PC-3 (cell line): Measurements from ENCODE around the gene CFAP299. TPM values are rescaled to one million over a fixed set of nuclear protein-coding genes. Genes with fewer than 3 reads are reported as not detected.

Source experiments
- ATAC-seq: fragments of 200-7000 bp; cut with Tn5 transposase; 2 replicates; pipeline ENCODE4 v1.9.1; 2020; ENCODE audit warnings: mild to moderate bottlenecking, moderate library complexity
- BruUV-seq: library from RNA; stranded (reverse); fragments of 400-500 nt; replicated peaks from 2 replicates; lab custom pipeline; 2021; lab: Mats Ljungman, UMichigan
- CTCF ChIA-PET: fragments of 300-600 bp; sonication (Branson Sonifier 250); formaldehyde crosslinking; loops from one replicate; lab custom pipeline; 2022; ENCODE audit warnings: antibody characterized with exemption; lab: Charles Lee
- POLR2A ChIA-PET: fragments of 300-600 bp; sonication (Branson Sonifier 250); formaldehyde crosslinking; loops from one replicate; lab custom pipeline; 2022; ENCODE audit warnings: antibody characterized with exemption; ENCODE audit not compliant: unreplicated experiment; lab: Charles Lee
- DNase-seq: peaks from one replicate; pipeline ENCODE4 v3.0.0-alpha.2; 2015
- H2AFZ ChIP-seq: fragments of 300-600 bp; sonication (generic); 2 replicates; pipeline ENCODE4 v1.6.0; 2016; ENCODE audit warnings: antibody characterized with exemption, low read length
- H3F3A ChIP-seq: fragments of 300-600 bp; sonication (generic); one replicate; pipeline ENCODE4 v1.6.0; 2017; ENCODE audit warnings: antibody characterized with exemption, low read length, control low read depth, mild to moderate bottlenecking; ENCODE audit not compliant: unreplicated experiment
- H3K27ac ChIP-seq: fragments of 300-600 bp; sonication (generic); 2 replicates; pipeline ENCODE4 v1.5.1; 2016; ENCODE audit warnings: mild to moderate bottlenecking, low read length
- H3K27me3 ChIP-seq: fragments of 300-600 bp; sonication (generic); 2 replicates; pipeline ENCODE4 v1.6.1; 2016; ENCODE audit warnings: low read length, mixed read lengths
- H3K36me3 ChIP-seq: fragments of 300-600 bp; sonication (generic); 2 replicates; pipeline ENCODE4 v1.6.1; 2016; ENCODE audit warnings: low read depth, mixed run types, low read length, mixed read lengths
- H3K4me1 ChIP-seq: fragments of 300-600 bp; sonication (generic); 2 replicates; pipeline ENCODE4 v1.5.1; 2016; ENCODE audit warnings: low read length; ENCODE audit not compliant: insufficient read depth
- H3K4me2 ChIP-seq: fragments of 300-600 bp; sonication (generic); 2 replicates; pipeline ENCODE4 v1.6.0; 2016; ENCODE audit warnings: low read length
- H3K4me3 ChIP-seq: fragments of 300-600 bp; sonication (generic); 2 replicates; pipeline ENCODE4 v1.5.1; 2016; ENCODE audit warnings: mild to moderate bottlenecking, low read length, mixed read lengths
- H3K79me2 ChIP-seq: fragments of 300-600 bp; sonication (generic); 2 replicates; pipeline ENCODE4 v1.6.1; 2017; ENCODE audit warnings: low read length, mixed read lengths
- H3K9ac ChIP-seq: fragments of 300-600 bp; sonication (generic); 2 replicates; pipeline ENCODE4 v1.6.0; 2016; ENCODE audit warnings: mild to moderate bottlenecking, low read length
- H3K9me2 ChIP-seq: fragments of 300-600 bp; sonication (generic); replicated peaks from 2 replicates; pipeline ENCODE4 v1.6.1; 2016; ENCODE audit warnings: mixed run types, low read length, mixed read lengths
- H3K9me3 ChIP-seq: fragments of 300-600 bp; sonication (generic); 2 replicates; pipeline ENCODE4 v1.6.1; 2016; ENCODE audit warnings: low read length, mixed read lengths
- H4K20me1 ChIP-seq: fragments of 300-600 bp; sonication (generic); 2 replicates; pipeline ENCODE4 v1.6.1; 2016; ENCODE audit warnings: low read length, mixed read lengths
- CTCF ChIP-seq: fragments of 300-600 bp; sonication (generic); conservative IDR thresholded peaks from 2 replicates; pipeline ENCODE4 v1.5.1; 2017; ENCODE audit warnings: antibody characterized with exemption, low read depth, mild to moderate bottlenecking, low read length
- EZH2 ChIP-seq: fragments of 300-600 bp; sonication (generic); IDR thresholded peaks from one replicate; pipeline ENCODE4 v1.6.1; 2017; ENCODE audit warnings: antibody characterized with exemption, mild to moderate bottlenecking, low read length; ENCODE audit not compliant: unreplicated experiment
- EZH2phosphoT487 ChIP-seq: fragments of 300-600 bp; sonication (generic); IDR thresholded peaks from 2 replicates; pipeline ENCODE4 v1.6.1; 2018; ENCODE audit warnings: mild to moderate bottlenecking, antibody characterized with exemption, low read length, borderline replicate concordance
- intact Hi-C: fragments of 100-400 bp; cut with micrococcal nuclease; formaldehyde crosslinking; loops from 2 replicates; pipeline ENCODE4 v1.9.0; 2023
- total RNA-seq: library from RNA; depleted of rRNA; stranded (reverse); fragments of >200 nt; gene quantifications from 2 replicates; pipeline ENCODE4 v1.2.3, GENCODE V29; 2014

CFAP299 gene
- total RNA-seq, 1 experiment from 2014 or later = not detected

GRCh38 chr4:80878218-80878617, 542.7 kb downstream of the CFAP299 start:
- no peaks in the 10 kb centered on the region for H3K9me2 ChIP-seq
- H3F3A ChIP-seq = no peaks in the 10 kb centered on the region
- H3K27ac ChIP-seq = no peak overlapping the region
- no TSS peak for BruUV-seq
- no peaks in the 10 kb centered on the region for H3K9me3 ChIP-seq
- ChIA-PET POLR2A (no interaction called here), CTCF (no interaction called here)
- intact Hi-C loops = no loop called here
- no peaks in the 10 kb centered on the region for H4K20me1 ChIP-seq
- no peak for ATAC-seq
- H3K79me2 ChIP-seq = no peaks in the 10 kb centered on the region
- H3K9ac ChIP-seq = no peak overlapping the region
- no peaks in the 10 kb centered on the region for H3K27me3 ChIP-seq
- no peak overlapping the region for H2AFZ ChIP-seq
- H3K4me3 ChIP-seq = no peak overlapping the region
- H3K36me3 ChIP-seq = no peaks in the 10 kb centered on the region
- TF ChIP-seq EZH2phosphoT487 (no peak), CTCF (no peak), EZH2 (no peak)
- no peak for DNase-seq
- no peaks in the 10 kb centered on the region for H3K4me1 ChIP-seq
- H3K4me2 ChIP-seq = no peak overlapping the region

- no peaks in the 10 kb centered on the region for H3F3A ChIP-seq
- intact Hi-C loops = no loop called here
- POLR2A ChIA-PET = interaction anchor here (0.7 kb wide), 1 partner anchor 236 kb away, joined by 8 read pairs; no protein-coding TSS in a partner anchor
- H4K20me1 ChIP-seq = no peaks in the 10 kb centered on the region
- no peaks in the 10 kb centered on the region for H3K36me3 ChIP-seq
- CTCF ChIA-PET = no interaction called here
- TF ChIP-seq EZH2phosphoT487 = no peak
- TF ChIP-seq CTCF = no peak
- no peak for TF ChIP-seq EZH2
- ATAC-seq = no peak
- H3K9ac ChIP-seq = no peak overlapping the region
- no TSS peak for BruUV-seq
- H3K27me3 ChIP-seq = no peaks in the 10 kb centered on the region
- no peak overlapping the region for H2AFZ ChIP-seq
- no peaks in the 10 kb centered on the region for H3K9me3 ChIP-seq
- DNase-seq = no peak
- no peaks in the 10 kb centered on the region for H3K9me2 ChIP-seq
- no peak overlapping the region for H3K4me3 ChIP-seq
- no peaks in the 10 kb centered on the region for H3K4me1 ChIP-seq
- H3K4me2 ChIP-seq = no peak overlapping the region
- H3K27ac ChIP-seq = no peak overlapping the region
- no peaks in the 10 kb centered on the region for H3K79me2 ChIP-seq
These were observed 562.2 kb downstream of the CFAP299 start for GRCh38 chr4:80897537-80898303.

- no TSS peak for BruUV-seq
- POLR2A ChIA-PET = no interaction called here
These were observed 565.4 kb downstream of the CFAP299 start for GRCh38 chr4:80900908-80901307.

More at GRCh38 chr4:80900908-80901307, 565.4 kb downstream of the CFAP299 start:
- intact Hi-C loops = loop anchor here (5.0 kb wide), 1 partner anchor 86 kb away; no protein-coding TSS in a partner anchor
- peak; percentile 96 for ATAC-seq
- Histone ChIP-seq H4K20me1 (no peaks in the 10 kb centered on the region), H3K4me1 (no peaks in the 10 kb centered on the region), H3K36me3 (no peaks in the 10 kb centered on the region), H3K4me2 (no peak overlapping the region), H3K79me2 (no peaks in the 10 kb centered on the region), H3K9ac (no peak overlapping the region), H3F3A (no peaks in the 10 kb centered on the region), H3K9me3 (no peaks in the 10 kb centered on the region), H3K9me2 (no peaks in the 10 kb centered on the region), H3K27ac (no peak overlapping the region), H3K4me3 (no peak overlapping the region), H3K27me3 (no peaks in the 10 kb centered on the region), H2AFZ (no peak overlapping the region)
- DNase-seq = peak; percentile 25
- CTCF ChIA-PET = no interaction called here
- no peak for TF ChIP-seq EZH2phosphoT487
- no peak for TF ChIP-seq CTCF
